Neuronal stem cell (in vitro differentiated cells): ENCODE measurements around the gene EIF2AK3.
A peak's percentile ranks its signal among the peaks of the same experiment; 100 is the strongest.

Source experiments
- DNase-seq: peaks from one replicate; pipeline ENCODE4 v3.0.0-alpha.2; 2013; ENCODE audit warnings: low spot score
- H2AFZ ChIP-seq: one replicate; pipeline ENCODE4 v1.6.1; 2013; ENCODE audit warnings: mild to moderate bottlenecking, low read length, inconsistent platforms
- H2AK5ac ChIP-seq: 2 replicates; pipeline ENCODE4 v1.6.1; 2013; ENCODE audit warnings: low read depth, mild to moderate bottlenecking, inconsistent platforms, low read length, moderate library complexity, mixed read lengths
- H2BK120ac ChIP-seq: 2 replicates; pipeline ENCODE4 v1.6.1; 2013; ENCODE audit warnings: low read depth, mild to moderate bottlenecking, inconsistent platforms, low read length, moderate library complexity, mixed read lengths
- H2BK12ac ChIP-seq: one replicate; pipeline ENCODE4 v1.6.1; 2013; ENCODE audit warnings: low read length, inconsistent platforms
- H2BK15ac ChIP-seq: 2 replicates; pipeline ENCODE4 v1.6.1; 2013; ENCODE audit warnings: mild to moderate bottlenecking, low read length, inconsistent platforms, mixed read lengths
- H2BK5ac ChIP-seq: one replicate; pipeline ENCODE4 v1.6.1; 2013; ENCODE audit warnings: inconsistent platforms, mild to moderate bottlenecking, low read length, moderate library complexity
- H3K14ac ChIP-seq: one replicate; pipeline ENCODE4 v1.6.1; 2013; ENCODE audit warnings: low read length, inconsistent platforms
- H3K18ac ChIP-seq: 2 replicates; pipeline ENCODE4 v1.6.1; 2013; ENCODE audit warnings: low read length, inconsistent platforms
- H3K23ac ChIP-seq: 2 replicates; pipeline ENCODE4 v1.6.1; 2013; ENCODE audit warnings: low read depth, mild to moderate bottlenecking, mixed read lengths, low read length, inconsistent platforms; ENCODE audit not compliant: poor library complexity
- H3K27ac ChIP-seq: replicated peaks from 3 replicates; pipeline ENCODE4 v1.5.1; 2013; ENCODE audit warnings: low read length, inconsistent platforms
- H3K27me3 ChIP-seq, 3 experiments: 2 replicates each; pipeline ENCODE4 v1.6.1; 2013; ENCODE audit warnings: low read length in 3 of 3, mild to moderate bottlenecking in 2 of 3, inconsistent platforms in 1 of 3, low read depth in 1 of 3, mixed read lengths in 1 of 3, moderate library complexity in 1 of 3; ENCODE audit not compliant: control insufficient read depth in 3 of 3, insufficient read depth in 3 of 3
- H3K36me3 ChIP-seq, 2 donors: replicated peaks in 1 of 2; 2 replicates each; pipeline ENCODE4 v1.6.1; 2013; ENCODE audit warnings: low read length in 2 of 2; ENCODE audit not compliant: control insufficient read depth in 2 of 2, insufficient read depth in 2 of 2
- H3K4ac ChIP-seq: 2 replicates; pipeline ENCODE4 v1.6.1; 2013; ENCODE audit warnings: inconsistent platforms, mild to moderate bottlenecking, low read length, moderate library complexity
- H3K4me1 ChIP-seq, 2 donors: 1 replicate in 1 of 2; 2 replicates in 1 of 2; pipeline ENCODE4 v1.6.1; 2013; ENCODE audit warnings: low read length in 2 of 2, low read depth in 1 of 2; ENCODE audit not compliant: control insufficient read depth in 2 of 2, insufficient read depth in 1 of 2
- H3K4me2 ChIP-seq: one replicate; pipeline ENCODE4 v1.6.1; 2013; ENCODE audit warnings: mild to moderate bottlenecking, low read length, inconsistent platforms; ENCODE audit not compliant: insufficient read depth, poor library complexity, severe bottlenecking
- H3K4me3 ChIP-seq, 2 donors: 2 replicates each; pipeline ENCODE4 v1.5.1; 2013; ENCODE audit warnings: low read length in 2 of 2, mild to moderate bottlenecking in 2 of 2, inconsistent platforms in 1 of 2, moderate library complexity in 1 of 2
- H3K79me1 ChIP-seq: one replicate; pipeline ENCODE4 v1.6.1; 2013; ENCODE audit warnings: low read depth, mild to moderate bottlenecking, inconsistent platforms, low read length, moderate library complexity
- H3K9ac ChIP-seq: one replicate; pipeline ENCODE4 v1.6.1; 2013; ENCODE audit warnings: mild to moderate bottlenecking, low read depth, low read length, inconsistent platforms; ENCODE audit not compliant: poor library complexity
- H3K9me3 ChIP-seq, 2 donors: replicated peaks in 1 of 2; 2 replicates each; pipeline versions ENCODE3 to v1.6.1; 2013; ENCODE audit warnings: low read length in 2 of 2, mild to moderate bottlenecking in 2 of 2, inconsistent platforms in 1 of 2, low read depth in 1 of 2, mixed read lengths in 1 of 2, moderate library complexity in 1 of 2; ENCODE audit not compliant: control insufficient read depth in 2 of 2, insufficient read depth in 1 of 2
- H4K8ac ChIP-seq: one replicate; pipeline ENCODE4 v1.6.1; 2013; ENCODE audit warnings: low read depth, mild to moderate bottlenecking, inconsistent platforms, low read length, moderate library complexity
- H4K91ac ChIP-seq: one replicate; pipeline ENCODE4 v1.6.1; 2013; ENCODE audit warnings: low read length, low read depth, mild to moderate bottlenecking, inconsistent platforms; ENCODE audit not compliant: poor library complexity
- WGBS, 2 donors: extraction: QIAGEN DNeasy Blood & Tissue Kit; methylation state at CpG; one replicate each; pipeline ENCODE4 v1.1.7; 2013; ENCODE audit warnings: missing lambda C conversion rate in 2 of 2, mixed read lengths in 1 of 2; ENCODE audit not compliant: insufficient read length in 2 of 2, insufficient replicate concordance in 1 of 2; ENCODE audit errors: extremely low coverage in 2 of 2; 5-methylcytosine and 5-hydroxymethylcytosine counted together

EIF2AK3 gene

GRCh38 chr2:88545118-88545517, 82.1 kb downstream of the EIF2AK3 start:
- Histone ChIP-seq H3K18ac (peak overlapping the region; percentile 54), H3K4me1 (peaks cover 0 to 2% of the 10 kb centered on the region in 2 donors), H4K91ac (no peak overlapping the region), H3K4ac (no peak overlapping the region), H2AFZ (no peak overlapping the region), H4K8ac (no peak overlapping the region), H2BK15ac (no peak overlapping the region), H3K27ac (no peak overlapping the region), H2BK120ac (no peak overlapping the region), H3K79me1 (no peaks in the 10 kb centered on the region), H2AK5ac (no peak overlapping the region), H3K27me3 (peaks cover 0 to 4% (median 0%) of the 10 kb centered on the region in 3 experiments), H2BK12ac (no peak overlapping the region), H3K23ac (no peak overlapping the region), H3K9me3 (peaks cover 0 to 2% of the 10 kb centered on the region in 2 donors), H3K9ac (no peak overlapping the region), H3K14ac (no peak overlapping the region), H3K4me3 (no peak overlapping the region), H3K4me2 (no peak overlapping the region), H2BK5ac (no peak overlapping the region), H3K36me3 (no peaks in the 10 kb centered on the region)
- DNase-seq = no peak
- WGBS, 2 donors = no CpG with 5 or more reads among the region's 5 CpGs

- H2BK12ac ChIP-seq = no peak overlapping the region
- H3K23ac ChIP-seq = no peak overlapping the region
- peaks cover 2 to 4% of the 10 kb centered on the region in 2 donors for H3K9me3 ChIP-seq
Observed at GRCh38 chr2:88543541-88544057, 83.7 kb downstream of the EIF2AK3 start.

GRCh38 chr2:88542668-88543067, 84.6 kb downstream of the EIF2AK3 start:
- Histone ChIP-seq H3K27me3 (peaks cover 0 to 4% (median 0%) of the 10 kb centered on the region in 3 experiments), H3K9ac (no peak overlapping the region), H2BK5ac (no peak overlapping the region), H2BK120ac (no peak overlapping the region), H3K79me1 (no peaks in the 10 kb centered on the region), H3K36me3 (no peaks in the 10 kb centered on the region), H2AFZ (no peak overlapping the region), H3K9me3 (peaks cover 2 to 4% of the 10 kb centered on the region in 2 donors), H3K23ac (no peak overlapping the region), H3K4me2 (no peak overlapping the region), H2BK12ac (no peak overlapping the region), H3K4ac (no peak overlapping the region), H3K4me3 (no peak overlapping the region), H3K4me1 (peaks cover 0 to 2% of the 10 kb centered on the region in 2 donors), H4K8ac (no peak overlapping the region), H2BK15ac (no peak overlapping the region), H3K27ac (no peak overlapping the region), H2AK5ac (no peak overlapping the region), H3K18ac (no peak overlapping the region), H3K14ac (no peak overlapping the region), H4K91ac (no peak overlapping the region)
- no CpG with 5 or more reads among the region's 6 CpGs for WGBS, 2 donors
- no peak for DNase-seq

More at GRCh38 chr2:88543541-88544057, 83.7 kb downstream of the EIF2AK3 start:
- Histone ChIP-seq H3K4ac (no peak overlapping the region), H2AFZ (no peak overlapping the region), H2AK5ac (no peak overlapping the region), H3K14ac (no peak overlapping the region), H2BK15ac (no peak overlapping the region), H4K91ac (no peak overlapping the region), H3K79me1 (no peaks in the 10 kb centered on the region), H4K8ac (no peak overlapping the region), H3K18ac (no peak overlapping the region), H3K36me3 (no peaks in the 10 kb centered on the region), H3K9ac (no peak overlapping the region), H2BK120ac (no peak overlapping the region), H3K4me1 (no peaks in the 10 kb centered on the region), H3K27me3 (peaks cover 0 to 4% (median 0%) of the 10 kb centered on the region in 3 experiments), H3K4me2 (no peak overlapping the region), H3K4me3 (no peak overlapping the region), H3K27ac (no peak overlapping the region), H2BK5ac (no peak overlapping the region)
- DNase-seq = no peak
- no CpG with 5 or more reads among the region's 6 CpGs for WGBS, 2 donors

GRCh38 chr2:88540346-88540745, 86.9 kb downstream of the EIF2AK3 start:
- DNase-seq = no peak
- no CpG with 5 or more reads among the region's 2 CpGs for WGBS, 2 donors

More at GRCh38 chr2:88540346-88540745, 86.9 kb downstream of the EIF2AK3 start:
- Histone ChIP-seq H4K8ac (no peak overlapping the region), H3K36me3 (no peaks in the 10 kb centered on the region), H3K18ac (no peak overlapping the region), H2BK15ac (no peak overlapping the region), H2BK12ac (no peak overlapping the region), H3K4me2 (no peak overlapping the region), H3K4me3 (no peak overlapping the region), H4K91ac (no peak overlapping the region), H3K9me3 (peaks cover 2 to 4% of the 10 kb centered on the region in 2 donors), H2BK5ac (no peak overlapping the region), H3K79me1 (no peaks in the 10 kb centered on the region), H3K9ac (no peak overlapping the region), H3K4me1 (peaks cover 0 to 2% of the 10 kb centered on the region in 2 donors), H3K4ac (no peak overlapping the region), H3K27me3 (no peaks in the 10 kb centered on the region), H3K14ac (no peak overlapping the region), H2AFZ (no peak overlapping the region), H3K27ac (no peak overlapping the region), H2AK5ac (no peak overlapping the region), H2BK120ac (no peak overlapping the region), H3K23ac (no peak overlapping the region)
